Subcutaneous adipose tissue (tissue), 4 donors: ENCODE results near the gene CCDC102A. TPM values are rescaled to one million over a fixed set of nuclear protein-coding genes. Genes with fewer than 3 reads are reported as not detected.

Experiments used
- total RNA-seq, 4 donors: library from RNA; depleted of rRNA; stranded (reverse); fragments of >200 nt; gene quantifications; one replicate each; pipeline ENCODE4 v1.1.0, GENCODE V29; 2016
- TF ChIP-seq, protein P1 (sequence below): fragments of 450-650 bp; IDR thresholded peaks from one replicate; pipeline ENCODE4 v1.5.1; 2016; ENCODE audit warnings: low read depth, mild to moderate bottlenecking, control low read depth, antibody characterized with exemption, moderate library complexity

CCDC102A gene
- total RNA-seq, 4 donors from 2014 or later = 5.5 to 7.0 (median 6.2) TPM

DNA sequence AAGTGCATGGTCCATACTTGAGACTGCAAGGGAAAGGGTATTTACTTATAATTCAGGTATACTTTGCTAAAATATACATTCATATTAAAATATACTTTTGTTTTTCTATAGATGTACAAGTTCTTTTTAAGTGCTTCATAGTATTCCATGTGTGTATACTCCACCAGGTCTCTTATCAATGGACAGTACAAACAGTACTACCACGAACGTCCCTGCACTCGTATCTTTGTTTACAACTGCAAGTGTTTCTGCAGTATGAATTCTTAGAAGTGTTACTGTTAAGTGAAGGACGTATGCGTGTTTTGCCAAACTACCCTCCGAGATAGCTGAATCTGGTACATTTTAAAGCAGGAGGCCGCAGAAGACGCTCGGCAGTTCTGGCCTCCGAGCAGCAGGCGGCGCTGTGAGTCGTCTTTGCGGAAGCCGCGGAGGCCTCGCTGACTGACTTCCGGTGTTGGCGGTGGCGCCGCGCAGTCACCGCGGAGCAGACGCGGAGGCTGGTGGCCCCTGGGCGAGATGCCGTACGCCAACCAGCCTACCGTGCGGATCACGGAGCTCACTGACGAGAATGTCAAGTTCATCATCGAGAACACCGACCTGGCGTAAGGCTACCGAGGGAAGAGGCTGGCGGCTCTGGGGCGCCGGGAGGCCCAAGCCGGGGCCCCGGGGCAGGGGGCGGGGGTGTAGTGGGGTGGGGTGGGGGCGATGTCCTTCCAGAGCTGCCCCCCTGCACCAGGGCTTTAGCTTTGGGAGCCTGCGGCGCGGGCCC is 74.0 kb downstream of the CCDC102A start, which contains the start of gene POLR2C:
Gene POLR2C, plus strand, starts transcription at position 471 of the 769 bp plus-strand sequence. Its CDS starts 46 bp downstream, at position 517.
- TF ChIP-seq, protein P1, sequence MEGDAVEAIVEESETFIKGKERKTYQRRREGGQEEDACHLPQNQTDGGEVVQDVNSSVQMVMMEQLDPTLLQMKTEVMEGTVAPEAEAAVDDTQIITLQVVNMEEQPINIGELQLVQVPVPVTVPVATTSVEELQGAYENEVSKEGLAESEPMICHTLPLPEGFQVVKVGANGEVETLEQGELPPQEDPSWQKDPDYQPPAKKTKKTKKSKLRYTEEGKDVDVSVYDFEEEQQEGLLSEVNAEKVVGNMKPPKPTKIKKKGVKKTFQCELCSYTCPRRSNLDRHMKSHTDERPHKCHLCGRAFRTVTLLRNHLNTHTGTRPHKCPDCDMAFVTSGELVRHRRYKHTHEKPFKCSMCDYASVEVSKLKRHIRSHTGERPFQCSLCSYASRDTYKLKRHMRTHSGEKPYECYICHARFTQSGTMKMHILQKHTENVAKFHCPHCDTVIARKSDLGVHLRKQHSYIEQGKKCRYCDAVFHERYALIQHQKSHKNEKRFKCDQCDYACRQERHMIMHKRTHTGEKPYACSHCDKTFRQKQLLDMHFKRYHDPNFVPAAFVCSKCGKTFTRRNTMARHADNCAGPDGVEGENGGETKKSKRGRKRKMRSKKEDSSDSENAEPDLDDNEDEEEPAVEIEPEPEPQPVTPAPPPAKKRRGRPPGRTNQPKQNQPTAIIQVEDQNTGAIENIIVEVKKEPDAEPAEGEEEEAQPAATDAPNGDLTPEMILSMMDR = no peak

Other genes with a start within 250 kb of the CCDC102A start
- 1 to 10 TPM in 1 of 4 donors, under 1 TPM in 1, not detected in 2; 0.33 to 3.9 TPM for gene CCL22, start 177.8 kb downstream of the CCDC102A start, total RNA-seq
- gene CX3CL1, start 164.1 kb downstream of the CCDC102A start, total RNA-seq = 10 to 100 TPM in 1 of 4 donors, 1 to 10 TPM in 3; 4.7 to 25.4 (median 6.2) TPM
- not detected for gene CCL17, start 131.8 kb downstream of the CCDC102A start, total RNA-seq
- gene CIAPIN1, start 89.2 kb downstream of the CCDC102A start, total RNA-seq = 10 to 100 TPM; 18.5 to 36.7 (median 20.6) TPM
- gene COQ9, start 89.1 kb downstream of the CCDC102A start, total RNA-seq = 10 to 100 TPM; 23.5 to 49.5 (median 30.1) TPM
- 10 to 100 TPM; 66.9 to 77.7 (median 67.6) TPM for gene POLR2C, start 73.9 kb downstream of the CCDC102A start, total RNA-seq
- 10 to 100 TPM in 1 of 4 donors, 1 to 10 TPM in 3; 3.6 to 12.8 (median 7.3) TPM for gene DOK4, start 50.1 kb downstream of the CCDC102A start, total RNA-seq
- under 1 TPM in 1 of 4 donors, not detected in 3; 0.51 TPM for gene ADGRG5, start 6.1 kb upstream of the CCDC102A start, total RNA-seq
- 10 to 100 TPM; 10.0 to 92.5 (median 21.2) TPM for gene ADGRG1, start 92.1 kb upstream of the CCDC102A start, total RNA-seq
- 1 to 10 TPM in 2 of 4 donors, under 1 TPM in 1, not detected in 1; 0.44 to 4.0 (median 2.1) TPM for gene ADGRG3, start 131.7 kb upstream of the CCDC102A start, total RNA-seq
- gene DRC7, start 158.2 kb upstream of the CCDC102A start, total RNA-seq = under 1 TPM in 1 of 4 donors, not detected in 3; 0.33 TPM
- gene KATNB1, start 199.2 kb upstream of the CCDC102A start, total RNA-seq = 10 to 100 TPM in 2 of 4 donors, 1 to 10 TPM in 2; 8.6 to 14.3 (median 10.7) TPM